NCI-H1436 (cell line): Measurements from ENCODE around the gene LYG1.

Experiments used
- DNase-seq: peaks from one replicate; lab custom pipeline; 2025; lab: John Stamatoyannopoulos, UW

Gene LYG1

GRCh38 chr2:99275882-99276281 is 25.1 kb downstream of the LYG1 start:
- DNase-seq, result no peak

DNA sequence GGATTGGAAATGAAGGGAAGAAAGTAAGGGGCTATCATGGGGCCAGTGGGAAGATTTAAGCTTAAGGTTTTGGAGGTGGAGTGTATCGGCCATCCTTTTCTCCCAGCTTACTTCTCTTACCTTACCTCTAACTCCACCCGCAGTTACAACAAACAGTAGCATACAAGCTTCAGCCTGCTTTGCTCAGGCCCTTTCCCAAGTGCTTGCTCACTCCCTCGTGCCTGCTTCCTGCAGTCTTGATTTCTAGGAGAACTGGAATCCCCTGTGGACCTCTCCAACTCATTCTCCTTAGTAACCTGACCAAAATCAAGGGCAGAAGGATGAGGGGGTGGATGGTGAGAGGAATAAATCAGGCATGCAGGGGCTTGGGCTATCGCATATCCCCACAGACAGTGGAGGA is 39.8 kb downstream of the LYG1 start:
- DNase-seq, result no peak

DNA sequence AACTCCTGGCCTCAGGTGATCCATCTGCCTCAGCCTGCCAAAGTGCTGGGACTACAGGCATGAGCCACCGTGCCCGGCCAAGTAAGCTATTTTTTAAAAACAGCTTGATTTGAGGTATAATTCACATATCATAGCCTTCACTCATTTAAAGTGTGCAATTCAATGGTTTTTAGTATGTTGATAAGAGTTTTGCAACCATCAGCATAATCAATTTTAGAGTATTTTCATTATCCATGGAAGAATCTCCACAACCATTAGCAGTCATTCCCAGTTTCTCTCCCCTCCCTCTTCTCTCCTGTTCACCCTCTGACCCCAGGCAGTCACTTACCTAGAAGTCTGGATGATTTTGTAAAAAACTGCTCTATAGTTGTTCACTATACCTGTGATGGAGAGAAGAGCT is 40.8 kb downstream of the LYG1 start:
- no peak for DNase-seq

- DNase-seq, result no peak
These were observed 41.5 kb downstream of the LYG1 start for GRCh38 chr2:99259465-99259864.

DNA sequence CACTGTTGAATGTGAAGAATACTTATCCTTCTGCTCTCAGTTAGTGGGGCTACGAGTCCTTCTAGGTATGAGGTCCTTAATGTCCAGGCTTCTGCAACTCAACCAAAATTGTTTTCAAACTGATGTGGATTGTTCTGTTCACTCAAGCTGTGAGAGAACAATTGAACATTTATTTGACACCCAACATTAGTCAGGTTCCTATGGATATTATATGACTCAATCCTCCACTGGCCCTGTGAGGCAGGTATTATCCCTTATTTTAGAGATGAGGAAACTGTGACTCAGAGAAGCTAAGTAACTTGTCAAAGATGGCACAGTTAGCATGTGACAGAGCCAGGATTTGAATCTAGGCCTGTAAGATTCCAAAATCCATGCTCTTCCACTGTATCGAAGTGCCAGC is 44.3 kb downstream of the LYG1 start:
- no peak for DNase-seq

DNA sequence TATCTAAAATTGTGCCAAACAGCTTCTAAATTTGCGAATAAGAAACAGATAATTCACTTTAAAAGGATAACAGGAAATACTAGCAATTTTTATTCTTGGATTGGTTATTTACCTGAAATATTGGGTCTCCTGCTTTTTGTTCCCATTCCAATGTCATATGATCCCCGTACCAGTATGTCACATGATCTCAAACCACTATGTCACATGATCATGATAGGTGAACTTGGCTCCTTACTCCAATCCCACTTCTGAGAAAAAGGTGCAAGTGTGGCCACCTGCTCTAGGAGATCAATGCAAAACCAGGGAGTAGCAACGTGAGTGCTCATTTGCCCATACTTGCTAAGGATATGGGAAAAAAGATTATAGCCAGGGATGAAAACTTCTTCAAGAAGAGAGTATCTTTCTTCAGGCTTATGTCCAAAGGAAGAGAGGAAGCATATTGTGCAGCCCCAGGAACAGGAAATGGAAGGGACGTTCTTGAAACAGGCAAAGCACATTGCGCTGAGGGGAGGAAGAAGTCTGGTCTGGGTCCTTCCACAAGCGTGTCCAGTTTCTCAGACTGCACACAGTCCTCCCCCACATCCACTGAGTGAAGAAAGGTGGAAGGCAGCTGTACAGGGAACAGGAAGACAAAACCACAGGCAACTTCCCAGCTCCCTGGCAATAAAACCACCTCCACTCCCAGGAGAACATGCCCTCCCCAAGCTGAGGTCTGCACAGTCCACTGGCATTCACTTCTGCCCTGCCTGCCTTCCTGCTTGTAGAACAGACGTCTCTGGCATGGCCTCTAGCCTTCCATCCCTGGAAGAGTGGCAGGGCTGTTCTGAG is 45.3 kb downstream of the LYG1 start, which contains the start of gene LYG2:
Gene LYG2, minus strand, starts transcription at position 176 of the 828 bp plus-strand sequence. CDS start 1,406 bp downstream, outside the sequence.
- no peak for DNase-seq

DNA sequence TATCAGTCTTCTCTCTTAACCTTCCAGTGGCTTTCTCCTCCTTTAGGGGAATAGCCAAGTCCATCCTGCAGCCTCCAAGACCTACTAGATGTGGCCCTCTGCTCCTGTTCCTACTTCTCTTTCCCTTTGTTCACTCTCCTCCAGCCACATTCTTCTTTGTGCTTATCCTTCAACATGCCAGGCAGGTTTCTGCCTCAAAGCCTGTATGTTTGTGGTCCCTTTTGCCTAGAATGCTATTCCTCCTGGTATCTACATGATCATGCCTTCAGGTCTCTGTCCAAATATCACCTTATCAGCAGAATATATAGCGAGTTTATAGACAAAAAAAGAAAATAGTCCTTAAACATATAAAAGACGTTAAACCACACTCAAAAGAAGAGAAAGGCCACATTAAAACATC is 51.0 kb downstream of the LYG1 start:
- DNase-seq, result no peak

DNA sequence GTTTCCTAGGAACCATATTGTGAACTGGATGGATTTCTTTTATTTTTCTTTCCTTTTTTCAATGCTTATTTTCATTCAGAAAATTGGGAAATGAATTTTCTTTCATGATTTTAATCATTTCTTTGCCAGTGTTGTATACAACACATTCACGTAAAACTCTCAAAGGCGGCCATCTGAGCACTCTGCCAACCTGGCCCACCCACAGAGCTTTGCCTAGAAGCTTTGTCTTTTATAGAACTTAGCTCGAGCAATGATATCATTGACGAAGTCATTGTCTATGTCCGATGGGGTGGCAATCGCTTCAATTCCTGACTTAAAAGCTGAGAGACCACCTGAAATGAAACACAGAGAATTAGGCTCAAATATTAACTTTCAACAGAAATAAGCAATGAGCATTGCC is 58.8 kb downstream of the LYG1 start:
- DNase-seq, result no peak

- no peak for DNase-seq
These were observed 60.6 kb downstream of the LYG1 start for GRCh38 chr2:99240431-99240830.

DNA sequence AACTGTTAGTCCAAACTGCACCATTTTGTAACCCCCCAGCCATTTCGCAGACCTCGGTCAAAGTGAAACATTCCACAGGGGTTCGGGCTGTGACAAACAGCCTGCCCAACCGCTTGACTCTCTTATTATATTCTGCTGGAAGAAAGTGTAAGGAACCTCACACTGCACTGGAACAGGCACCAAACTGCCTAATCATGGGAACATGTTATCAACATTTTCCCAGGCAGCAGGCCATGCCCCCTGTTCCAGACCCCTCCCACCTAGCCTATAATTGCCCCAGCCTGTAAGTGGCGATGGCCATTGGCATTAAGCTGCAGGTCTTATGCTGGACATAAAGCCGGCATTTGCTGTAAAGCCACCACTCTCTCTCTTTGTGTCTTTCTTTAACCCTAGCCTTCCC is 62.4 kb downstream of the LYG1 start:
- no peak for DNase-seq
